ENCODE measurements around the gene CTNNA2.

CTNNA2 gene

GRCh38 chr2:80324525-80324924 is 811.7 kb downstream of the CTNNA2 start:
- DNase-seq (ENCODE audit: low read depth, low spot score), result no peak

GRCh38 chr2:80326214-80326613 is 813.4 kb downstream of the CTNNA2 start:
- DNase-seq (ENCODE audit: low read depth, low spot score), result no peak

DNA sequence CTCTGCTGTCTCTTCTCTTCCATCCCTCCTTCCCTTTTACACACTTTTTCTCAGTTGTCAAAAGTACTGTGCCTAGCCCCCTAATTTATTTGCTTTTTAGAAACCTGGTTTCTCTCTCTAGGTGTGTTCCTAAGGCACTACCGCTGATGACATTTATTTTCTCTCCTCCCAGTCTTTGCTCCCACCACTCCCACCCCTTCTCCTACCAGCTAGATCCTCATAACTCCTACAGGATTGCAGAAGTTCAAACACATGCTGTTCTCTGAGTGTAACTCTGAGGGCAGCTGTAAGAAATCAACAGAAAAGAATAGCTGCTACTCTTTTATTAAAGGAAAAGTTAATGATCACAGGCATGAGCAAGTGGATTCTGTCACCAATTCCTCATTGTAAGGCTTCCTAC is 814.0 kb downstream of the CTNNA2 start:
- no peak for DNase-seq (ENCODE audit: low read depth, low spot score)

GRCh38 chr2:80328159-80328571 is 815.3 kb downstream of the CTNNA2 start:
- no peak for DNase-seq (ENCODE audit: low read depth, low spot score)

DNA sequence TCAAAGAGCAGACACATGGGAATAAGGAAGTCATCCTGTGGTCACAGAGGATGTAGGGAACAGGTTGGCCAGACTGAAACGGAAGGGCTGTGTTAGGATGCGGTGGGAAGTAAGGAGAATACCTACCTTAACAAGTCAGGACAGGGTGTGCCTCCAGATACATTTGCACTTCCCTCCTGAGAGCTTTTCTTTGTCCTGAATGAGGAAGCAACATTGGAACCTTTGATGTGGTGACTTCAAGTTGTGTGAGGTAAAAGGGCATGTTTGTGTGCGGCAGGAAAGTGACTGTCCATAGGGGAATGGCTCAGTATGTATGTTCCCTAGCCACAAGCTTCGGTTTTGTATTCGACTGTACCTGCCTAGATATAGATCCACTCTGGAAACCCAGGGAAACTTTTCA is 816.6 kb downstream of the CTNNA2 start:
- no peak for DNase-seq (ENCODE audit: low read depth, low spot score)

- DNase-seq (ENCODE audit: low read depth, low spot score), result no peak
Observed at GRCh38 chr2:80330527-80331450, 817.9 kb downstream of the CTNNA2 start.

DNA sequence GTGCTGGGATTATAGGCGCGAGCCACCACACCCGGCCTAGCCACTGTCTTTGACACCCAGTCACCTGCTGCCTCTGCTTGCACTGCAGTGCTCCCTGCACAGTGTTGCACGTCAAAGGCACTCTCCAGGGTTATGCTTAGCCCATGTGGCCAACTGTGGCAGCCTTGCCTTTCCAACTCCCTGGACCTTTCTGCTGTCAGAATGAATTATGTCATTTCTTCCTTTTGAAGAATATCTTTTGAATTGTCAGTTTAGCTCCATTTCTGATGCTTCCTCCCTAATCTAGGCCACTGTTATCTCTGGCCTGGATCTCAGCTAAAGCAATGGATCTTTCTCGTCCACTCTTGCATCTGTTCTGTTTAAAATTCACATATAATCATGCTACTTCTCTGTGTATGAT is 821.0 kb downstream of the CTNNA2 start:
- DNase-seq (ENCODE audit: low read depth, low spot score), result no peak

GRCh38 chr2:80335411-80335810 is 822.6 kb downstream of the CTNNA2 start:
- DNase-seq (ENCODE audit: low read depth, low spot score), result no peak

DNA sequence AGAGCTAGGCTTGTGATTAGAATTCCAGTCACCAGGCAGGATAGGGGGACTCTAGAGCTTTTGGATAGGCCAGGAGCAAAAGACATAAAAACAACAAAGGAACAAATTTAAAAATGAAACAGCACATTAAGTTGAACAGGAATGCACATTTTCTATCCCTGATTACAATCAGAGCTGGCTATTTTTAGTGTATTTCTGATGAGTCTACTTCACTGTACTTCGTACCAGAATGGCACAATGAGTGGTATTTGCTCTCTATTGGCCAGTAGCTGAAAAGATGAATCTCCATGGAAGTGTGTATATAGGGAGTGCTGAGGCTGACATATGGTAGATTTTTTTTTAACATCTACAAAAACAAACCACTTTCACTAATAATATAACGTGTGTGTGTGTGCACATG is 825.9 kb downstream of the CTNNA2 start:
- no peak for DNase-seq (ENCODE audit: low read depth, low spot score)

DNA sequence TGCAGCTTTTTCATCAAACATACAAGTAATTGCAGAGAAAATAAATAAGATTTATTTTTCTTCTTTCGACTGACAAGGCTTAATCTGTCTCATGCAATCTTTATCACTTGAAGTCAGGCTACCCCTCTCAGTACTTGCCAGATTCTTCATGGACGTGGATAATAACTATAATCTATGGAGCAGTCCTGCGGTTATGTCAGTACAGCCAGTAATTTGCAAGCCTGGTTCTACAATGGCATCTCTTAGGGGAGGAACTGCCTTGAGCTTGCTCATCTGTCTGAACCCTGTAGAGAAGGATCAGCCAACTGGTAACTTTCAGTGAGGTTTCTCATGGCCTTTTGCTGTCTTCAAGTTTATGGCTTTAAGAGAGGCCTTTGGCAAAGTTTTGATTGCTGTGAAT is 827.2 kb downstream of the CTNNA2 start:
- DNase-seq (ENCODE audit: low read depth, low spot score), result no peak

- DNase-seq (ENCODE audit: low read depth, low spot score), result no peak
Observed at GRCh38 chr2:80348078-80348477, 835.2 kb downstream of the CTNNA2 start.

DNA sequence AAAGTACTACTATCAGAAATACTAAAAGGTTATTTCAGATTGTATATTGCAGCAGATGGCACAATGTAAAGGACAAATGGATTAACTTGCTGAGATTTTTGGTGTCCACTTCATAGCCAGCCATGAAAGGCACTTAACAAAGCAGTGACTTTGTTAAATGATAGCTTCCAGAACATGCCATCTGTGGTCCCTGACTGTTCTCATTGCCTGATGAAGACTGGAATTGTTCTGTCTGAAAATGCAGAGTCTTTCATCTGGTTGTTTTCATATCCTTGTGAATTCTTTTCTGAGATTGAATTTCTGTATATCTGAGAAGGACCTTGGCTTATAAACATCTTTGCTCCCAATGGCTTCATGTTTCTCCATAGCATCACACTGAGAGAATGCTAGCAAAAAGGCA is 836.1 kb downstream of the CTNNA2 start:
- DNase-seq (ENCODE audit: low read depth, low spot score), result no peak

GRCh38 chr2:80351231-80351630 is 838.4 kb downstream of the CTNNA2 start:
- DNase-seq (ENCODE audit: low read depth, low spot score), result no peak

DNA sequence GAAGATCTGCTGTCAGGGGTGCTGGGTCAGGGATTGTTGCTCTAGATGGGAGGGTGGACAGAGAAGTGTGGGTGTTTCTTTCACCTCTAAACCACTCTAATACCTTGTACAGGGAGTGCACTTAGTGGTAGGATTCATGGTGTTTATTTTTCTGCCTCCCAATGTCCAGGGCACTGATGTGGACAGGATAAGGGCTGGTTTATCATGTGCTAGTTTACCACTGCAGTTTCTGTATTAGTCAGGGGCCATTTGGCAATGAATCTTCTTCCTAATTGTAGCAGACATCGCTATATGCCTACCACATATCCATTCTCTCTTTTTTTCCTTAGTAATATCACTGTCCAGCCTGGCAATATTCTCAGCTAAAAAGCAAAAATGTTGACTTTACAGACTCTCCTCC is 842.0 kb downstream of the CTNNA2 start:
- no peak for DNase-seq (ENCODE audit: low read depth, low spot score)

GRCh38 chr2:80361904-80362303 is 849.1 kb downstream of the CTNNA2 start:
- DNase-seq (ENCODE audit: low read depth, low spot score), result no peak

- no peak for DNase-seq (ENCODE audit: low read depth, low spot score)
Observed at GRCh38 chr2:80363330-80363729, 850.5 kb downstream of the CTNNA2 start.

DNA sequence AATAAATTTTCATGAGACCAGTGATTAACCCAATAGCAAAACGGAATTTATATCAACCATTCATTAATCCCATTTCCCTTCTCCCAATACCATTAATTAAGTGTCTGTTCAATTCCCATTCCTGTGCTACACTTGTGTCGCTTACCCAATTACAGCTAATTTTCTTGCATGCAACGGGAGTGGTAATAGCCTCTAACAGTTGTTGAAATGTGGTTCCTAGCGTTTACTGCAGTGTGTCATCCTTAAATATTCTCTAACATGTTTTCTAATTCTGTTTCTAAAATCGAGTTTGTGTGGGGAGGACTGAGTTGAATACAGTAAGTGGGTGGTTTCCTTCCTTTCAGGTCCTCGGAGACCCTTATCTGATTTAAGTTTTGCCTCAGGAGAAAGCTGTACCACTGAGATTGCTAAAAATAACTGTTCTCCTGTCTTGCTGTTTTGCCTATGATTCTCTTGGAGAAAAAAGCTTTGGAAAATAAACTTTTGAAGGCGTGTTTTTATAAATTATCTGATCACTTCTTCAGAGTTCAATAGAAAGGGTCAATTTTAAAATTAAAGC is 851.0 kb downstream of the CTNNA2 start:
- DNase-seq (ENCODE audit: low read depth, low spot score), result no peak

GRCh38 chr2:80364524-80365212 is 851.8 kb downstream of the CTNNA2 start:
- DNase-seq (ENCODE audit: low read depth, low spot score), result peak; percentile 10

DNA sequence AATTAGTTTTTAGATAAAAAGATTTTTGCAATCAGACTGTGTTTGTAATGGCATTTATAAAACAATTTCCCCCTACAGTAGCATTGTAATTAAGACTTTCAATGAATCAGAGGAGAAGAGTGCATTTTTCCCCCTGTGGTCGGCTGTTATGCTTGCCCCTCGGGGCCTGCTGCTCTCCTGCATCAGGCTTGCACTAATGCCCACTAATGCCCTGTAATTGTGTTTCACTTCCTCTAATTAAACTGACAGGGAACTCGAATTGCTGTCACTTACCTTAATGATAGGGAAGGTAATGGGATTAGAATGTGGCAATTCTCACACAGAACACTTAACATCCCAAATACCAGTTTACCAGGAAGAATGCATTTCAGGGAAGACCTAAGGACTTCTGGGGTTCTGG is 852.9 kb downstream of the CTNNA2 start:
- DNase-seq (ENCODE audit: low read depth, low spot score), result peak; percentile 44

DNA sequence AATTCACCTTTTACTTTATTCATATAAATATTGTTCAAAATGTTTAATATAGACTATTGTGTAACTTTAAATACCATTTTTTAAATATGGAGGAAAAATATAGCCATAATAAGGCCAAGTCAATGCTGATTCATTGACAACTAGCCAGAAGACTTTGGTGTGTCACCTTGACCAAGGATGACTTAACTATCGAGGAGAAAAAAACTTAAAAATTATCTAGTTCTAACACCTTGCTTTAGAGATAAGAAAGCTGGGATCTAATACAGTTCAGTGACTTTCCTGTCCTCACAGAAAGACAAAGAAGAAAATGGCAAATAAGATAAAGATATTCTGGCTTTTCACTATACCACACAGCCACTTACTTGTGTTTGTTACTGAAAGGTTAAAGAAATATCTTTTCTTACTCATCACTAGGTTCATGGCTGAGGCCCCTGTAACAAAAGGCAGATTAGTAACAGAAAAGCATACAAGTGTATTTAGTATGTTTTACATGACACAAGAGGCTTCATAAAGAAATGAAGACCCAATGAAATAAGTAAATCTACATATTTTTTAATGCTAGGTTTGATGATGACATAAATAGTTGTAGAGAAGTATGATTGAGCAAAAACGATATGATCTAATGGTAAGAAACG is 857.6 kb downstream of the CTNNA2 start:
- no peak for DNase-seq (ENCODE audit: low read depth, low spot score)

DNA sequence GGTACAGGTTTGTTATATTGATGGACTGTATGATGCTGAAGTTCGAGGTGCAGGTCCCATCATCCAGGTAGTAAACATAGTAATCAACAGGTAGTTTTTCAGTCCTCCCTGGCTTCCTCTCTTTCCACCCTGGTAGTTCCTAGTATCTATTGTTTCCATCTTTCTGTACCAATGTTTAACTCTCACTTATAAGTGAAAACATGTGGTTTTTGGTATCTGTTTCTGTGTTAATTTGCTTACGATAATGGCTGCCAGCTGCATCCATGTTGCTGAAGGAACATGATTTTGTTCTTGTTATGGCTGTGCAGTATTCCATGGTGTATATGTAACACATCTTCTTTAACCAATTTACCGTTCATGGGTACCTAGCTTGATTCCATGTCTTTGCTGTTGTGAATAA is 861.3 kb downstream of the CTNNA2 start:
- DNase-seq (ENCODE audit: low read depth, low spot score), result no peak

DNA sequence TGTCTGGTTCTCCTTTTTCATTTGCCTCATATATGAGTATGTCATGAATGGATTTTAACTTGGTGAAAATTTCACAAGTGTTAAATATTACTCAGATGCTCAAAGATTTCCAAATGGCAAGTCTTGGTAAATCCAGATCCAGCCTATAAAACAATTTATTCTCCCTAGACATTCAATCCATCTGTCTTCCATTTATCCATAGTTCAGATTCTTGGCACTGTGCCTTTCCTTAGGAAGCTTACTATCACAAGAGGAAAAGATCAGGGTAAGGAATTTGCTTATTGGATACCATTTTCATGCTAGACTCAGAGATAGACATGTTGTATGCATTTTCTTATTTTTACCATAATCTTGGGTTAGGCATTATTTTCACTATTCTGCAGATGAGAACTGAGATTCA is 864.2 kb downstream of the CTNNA2 start:
- no peak for DNase-seq (ENCODE audit: low read depth, low spot score)

All from ELF-1 (cell line).